ENCODE measurements around the gene CD7.
"Not testable (repeated sequence)": the region's sequence is repeated elsewhere in the genome, so short reads cannot be mapped to it uniquely, and the experiment has no call there.

The CD7 gene

GRCh38 chr17:82317394-82318168 is at the start of gene CD7:
Gene CD7, minus strand, starts transcription at chr17:82317608. Its CDS starts 113 bp downstream, at chr17:82317495.
- no peaks in the 10 kb centered on the region for H3K4me1 ChIP-seq (ENCODE audit: insufficient read depth, poor library complexity, severe bottlenecking)
- no peak for DNase-seq (ENCODE audit: low spot score)
- no peaks in the 10 kb centered on the region for H3K36me3 ChIP-seq (ENCODE audit: low read depth)
- H3K9me3 ChIP-seq (ENCODE audit: severe bottlenecking) = no peaks in the 10 kb centered on the region
- H3K4me3 ChIP-seq (ENCODE audit: severe bottlenecking) = no peak within 1 kb of the TSS
- H3K27ac ChIP-seq (ENCODE audit: poor library complexity, severe bottlenecking) = no peak within 1 kb of the TSS
- ATAC-seq (ENCODE audit: low read depth) = no peak
- no peaks in the 10 kb centered on the region for H3K27me3 ChIP-seq (ENCODE audit: insufficient read depth, poor library complexity, severe bottlenecking)
- TF ChIP-seq, protein P1, sequence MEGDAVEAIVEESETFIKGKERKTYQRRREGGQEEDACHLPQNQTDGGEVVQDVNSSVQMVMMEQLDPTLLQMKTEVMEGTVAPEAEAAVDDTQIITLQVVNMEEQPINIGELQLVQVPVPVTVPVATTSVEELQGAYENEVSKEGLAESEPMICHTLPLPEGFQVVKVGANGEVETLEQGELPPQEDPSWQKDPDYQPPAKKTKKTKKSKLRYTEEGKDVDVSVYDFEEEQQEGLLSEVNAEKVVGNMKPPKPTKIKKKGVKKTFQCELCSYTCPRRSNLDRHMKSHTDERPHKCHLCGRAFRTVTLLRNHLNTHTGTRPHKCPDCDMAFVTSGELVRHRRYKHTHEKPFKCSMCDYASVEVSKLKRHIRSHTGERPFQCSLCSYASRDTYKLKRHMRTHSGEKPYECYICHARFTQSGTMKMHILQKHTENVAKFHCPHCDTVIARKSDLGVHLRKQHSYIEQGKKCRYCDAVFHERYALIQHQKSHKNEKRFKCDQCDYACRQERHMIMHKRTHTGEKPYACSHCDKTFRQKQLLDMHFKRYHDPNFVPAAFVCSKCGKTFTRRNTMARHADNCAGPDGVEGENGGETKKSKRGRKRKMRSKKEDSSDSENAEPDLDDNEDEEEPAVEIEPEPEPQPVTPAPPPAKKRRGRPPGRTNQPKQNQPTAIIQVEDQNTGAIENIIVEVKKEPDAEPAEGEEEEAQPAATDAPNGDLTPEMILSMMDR (IDR thresholded peaks at IDR 0.05; ENCODE audit: poor library complexity, severe bottlenecking) = no peak

DNA sequence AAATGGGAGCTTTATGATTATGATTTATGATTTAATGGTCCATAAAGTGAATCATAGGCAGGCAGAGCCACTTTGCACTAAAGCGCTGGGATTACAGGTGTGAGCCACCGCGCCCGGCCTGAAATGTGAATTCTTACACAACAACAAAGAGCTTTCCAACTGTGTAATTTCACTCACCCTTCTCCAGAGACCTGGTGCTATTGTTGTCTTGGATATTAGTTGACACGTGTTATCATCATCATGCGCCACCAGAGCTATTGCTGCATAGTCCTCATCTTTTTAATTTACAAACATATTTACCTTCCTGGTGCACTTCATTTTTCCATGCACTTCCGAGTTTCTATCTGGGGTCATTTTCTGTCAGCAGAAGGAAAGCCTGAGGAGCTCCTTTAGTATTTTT is 49.3 kb upstream of the CD7 start:
- no peak overlapping the region for H3K27ac ChIP-seq (ENCODE audit: poor library complexity, severe bottlenecking)
- no peaks in the 10 kb centered on the region for H3K4me1 ChIP-seq (ENCODE audit: insufficient read depth, poor library complexity, severe bottlenecking)
- no peaks in the 10 kb centered on the region for H3K9me3 ChIP-seq (ENCODE audit: severe bottlenecking)
- DNase-seq (ENCODE audit: low spot score) (no peak), ATAC-seq (ENCODE audit: low read depth) (no peak)
- peaks cover 23% of the 10 kb centered on the region for H3K27me3 ChIP-seq (ENCODE audit: insufficient read depth, poor library complexity, severe bottlenecking)
- H3K4me3 ChIP-seq (ENCODE audit: severe bottlenecking) = no peak overlapping the region
- TF ChIP-seq, protein P1 (IDR thresholded peaks at IDR 0.05; ENCODE audit: poor library complexity, severe bottlenecking) = no peak
- H3K36me3 ChIP-seq (ENCODE audit: low read depth) = no peaks in the 10 kb centered on the region

- H3K4me1 ChIP-seq (ENCODE audit: insufficient read depth, poor library complexity, severe bottlenecking) = no peaks in the 10 kb centered on the region
- H3K27me3 ChIP-seq (ENCODE audit: insufficient read depth, poor library complexity, severe bottlenecking) = peaks cover 15% of the 10 kb centered on the region
- H3K9me3 ChIP-seq (ENCODE audit: severe bottlenecking) = no peaks in the 10 kb centered on the region
- no peak for ATAC-seq (ENCODE audit: low read depth)
- H3K27ac ChIP-seq (ENCODE audit: poor library complexity, severe bottlenecking) = no peak overlapping the region
- TF ChIP-seq, protein P1 (IDR thresholded peaks at IDR 0.05; ENCODE audit: poor library complexity, severe bottlenecking) = no peak
- H3K36me3 ChIP-seq (ENCODE audit: low read depth) = no peaks in the 10 kb centered on the region
- no peak overlapping the region for H3K4me3 ChIP-seq (ENCODE audit: severe bottlenecking)
- DNase-seq (ENCODE audit: low spot score) = no peak
These were observed 48.3 kb upstream of the CD7 start for GRCh38 chr17:82365606-82366295.

- no peaks in the 10 kb centered on the region for H3K36me3 ChIP-seq (ENCODE audit: low read depth)
- no peak; the same call in 2 of the 3 replicates for ATAC-seq (ENCODE audit: low read depth)
These were observed 44.7 kb upstream of the CD7 start for GRCh38 chr17:82361885-82362633.

DNA sequence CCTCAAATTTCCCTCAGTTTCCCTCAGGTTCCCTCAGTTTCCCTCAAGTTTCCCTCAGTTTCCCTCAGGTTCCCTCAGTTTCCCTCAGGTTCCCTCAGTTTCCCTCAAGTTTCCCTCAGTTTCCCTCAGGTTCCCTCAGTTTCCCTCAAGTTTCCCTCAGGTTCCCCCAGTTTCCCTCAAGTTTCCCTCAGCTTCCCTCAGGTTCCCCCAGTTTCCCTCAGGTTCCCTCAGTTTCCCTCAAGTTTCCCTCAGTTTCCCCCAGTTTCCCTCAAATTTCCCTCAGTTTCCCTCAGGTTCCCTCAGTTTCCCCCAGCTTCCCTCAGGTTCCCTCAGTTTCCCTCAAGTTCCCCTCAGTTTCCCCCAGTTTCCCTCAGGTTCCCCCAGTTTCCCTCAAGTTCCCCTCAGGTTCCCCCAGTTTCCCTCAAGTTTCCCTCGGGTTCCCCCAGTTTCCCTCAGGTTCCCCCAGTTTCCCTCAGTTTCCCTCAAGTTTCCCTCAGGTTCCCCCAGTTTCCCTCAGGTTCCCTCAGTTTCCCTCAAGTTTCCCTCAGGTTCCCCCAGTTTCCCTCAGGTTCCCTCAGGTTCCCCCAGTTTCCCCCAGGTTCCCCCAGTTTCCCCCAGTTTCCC is 42.2 kb upstream of the CD7 start:
- not testable (repeated sequence) for H3K27ac ChIP-seq (ENCODE audit: poor library complexity, severe bottlenecking); DNase-seq (ENCODE audit: low spot score); H3K9me3 ChIP-seq (ENCODE audit: severe bottlenecking); ATAC-seq (ENCODE audit: low read depth); H3K4me3 ChIP-seq (ENCODE audit: severe bottlenecking); H3K27me3 ChIP-seq (ENCODE audit: insufficient read depth, poor library complexity, severe bottlenecking); H3K36me3 ChIP-seq (ENCODE audit: low read depth)
- H3K4me1 ChIP-seq (ENCODE audit: insufficient read depth, poor library complexity, severe bottlenecking) = peaks cover 11% of the 10 kb centered on the region

More at GRCh38 chr17:82361885-82362633, 44.7 kb upstream of the CD7 start:
- no peak overlapping the region for H3K4me3 ChIP-seq (ENCODE audit: severe bottlenecking)
- no peaks in the 10 kb centered on the region for H3K4me1 ChIP-seq (ENCODE audit: insufficient read depth, poor library complexity, severe bottlenecking)
- no peak overlapping the region for H3K27ac ChIP-seq (ENCODE audit: poor library complexity, severe bottlenecking)
- TF ChIP-seq, protein P1 (IDR thresholded peaks at IDR 0.05; ENCODE audit: poor library complexity, severe bottlenecking) = no peak
- no peaks in the 10 kb centered on the region for H3K9me3 ChIP-seq (ENCODE audit: severe bottlenecking)
- H3K27me3 ChIP-seq (ENCODE audit: insufficient read depth, poor library complexity, severe bottlenecking) = no peaks in the 10 kb centered on the region
- DNase-seq (ENCODE audit: low spot score) = no peak
